ENCODE results near the gene GPR176.

- TF ChIP-seq, protein P1, sequence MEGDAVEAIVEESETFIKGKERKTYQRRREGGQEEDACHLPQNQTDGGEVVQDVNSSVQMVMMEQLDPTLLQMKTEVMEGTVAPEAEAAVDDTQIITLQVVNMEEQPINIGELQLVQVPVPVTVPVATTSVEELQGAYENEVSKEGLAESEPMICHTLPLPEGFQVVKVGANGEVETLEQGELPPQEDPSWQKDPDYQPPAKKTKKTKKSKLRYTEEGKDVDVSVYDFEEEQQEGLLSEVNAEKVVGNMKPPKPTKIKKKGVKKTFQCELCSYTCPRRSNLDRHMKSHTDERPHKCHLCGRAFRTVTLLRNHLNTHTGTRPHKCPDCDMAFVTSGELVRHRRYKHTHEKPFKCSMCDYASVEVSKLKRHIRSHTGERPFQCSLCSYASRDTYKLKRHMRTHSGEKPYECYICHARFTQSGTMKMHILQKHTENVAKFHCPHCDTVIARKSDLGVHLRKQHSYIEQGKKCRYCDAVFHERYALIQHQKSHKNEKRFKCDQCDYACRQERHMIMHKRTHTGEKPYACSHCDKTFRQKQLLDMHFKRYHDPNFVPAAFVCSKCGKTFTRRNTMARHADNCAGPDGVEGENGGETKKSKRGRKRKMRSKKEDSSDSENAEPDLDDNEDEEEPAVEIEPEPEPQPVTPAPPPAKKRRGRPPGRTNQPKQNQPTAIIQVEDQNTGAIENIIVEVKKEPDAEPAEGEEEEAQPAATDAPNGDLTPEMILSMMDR (IDR thresholded peaks at IDR 0.05), result no peak
- TF ChIP-seq POLR2A (IDR thresholded peaks at IDR 0.05) (no peak), POLR2AphosphoS5 (IDR thresholded peaks at IDR 0.05) (no peak), EP300 (IDR thresholded peaks at IDR 0.05) (no peak)
Observed at GRCh38 chr15:39921274-39921638, 1.2 kb upstream of the GPR176 start.
